Heart right ventricle (tissue), 16 donors: ENCODE measurements around the gene UPP2. TPM values are rescaled to one million over a fixed set of nuclear protein-coding genes. Genes with fewer than 3 reads are reported as not detected.

Experiments
- ATAC-seq, 8 donors: fragments of 200-7000 bp; cut with Tn5 transposase; one replicate each; pipeline ENCODE4 v1.9.1; 2020; ENCODE audit warnings: mild to moderate bottlenecking in 8 of 8, moderate library complexity in 8 of 8, moderate number of reproducible peaks in 1 of 8
- DNase-seq, 2 donors: peaks; one replicate each; pipeline ENCODE4 v3.0.0-alpha.2; 2020
- H3K27ac ChIP-seq, 10 donors: fragments of 200-600 bp; sonication (generic) in 2 of 10; one replicate each; pipeline versions ENCODE4 v1.5.0 to v1.8.0; 2020 to 2022; ENCODE audit warnings: mild to moderate bottlenecking in 3 of 10
- H3K27me3 ChIP-seq, 7 donors: fragments of 200-600 bp; one replicate each; pipeline ENCODE4 v1.8.0; 2021 to 2022; ENCODE audit warnings: mild to moderate bottlenecking in 2 of 7
- H3K36me3 ChIP-seq, 9 donors: fragments of 200-600 bp; sonication (generic) in 1 of 9; one replicate each; pipeline versions ENCODE4 v1.5.0 to v1.8.0; 2020 to 2022; ENCODE audit warnings: mild to moderate bottlenecking in 2 of 9
- H3K4me1 ChIP-seq, 9 donors: fragments of 200-600 bp; sonication (generic) in 1 of 9; one replicate each; pipeline versions ENCODE4 v1.5.0 to v1.8.0; 2020 to 2022; ENCODE audit warnings: mild to moderate bottlenecking in 4 of 9
- H3K4me3 ChIP-seq, 10 donors: fragments of 200-600 bp; sonication (generic) in 2 of 10; one replicate each; pipeline versions ENCODE4 v1.5.0 to v1.8.0; 2020 to 2022; ENCODE audit warnings: mild to moderate bottlenecking in 7 of 10, moderate library complexity in 2 of 10
- H3K9me3 ChIP-seq, 11 donors: fragments of 200-600 bp in 10 of 11; sonication (generic) in 2 of 11; one replicate each; pipeline versions ENCODE4 v1.5.0 to v1.8.0; 2013 to 2022; ENCODE audit warnings: mild to moderate bottlenecking in 2 of 11, control low read depth in 1 of 11, moderate library complexity in 1 of 11
- WGBS, 2 donors: extraction: QIAGEN DNeasy Blood & Tissue Kit; methylation state at CpG; one replicate each; pipeline ENCODE4 v1.1.7; 2013; ENCODE audit warnings: inconsistent platforms in 1 of 2; 5-methylcytosine and 5-hydroxymethylcytosine counted together
- intact Hi-C, 10 donors: fragments of 100-400 bp; cut with DNase I; formaldehyde crosslinking; loops; one replicate each; pipeline versions ENCODE4 v1.11.1 to v1.14.2; 2022
- polyA plus RNA-seq, 2 donors: library from polyadenylated mRNA; stranded (reverse); fragments of 200-250 nt; gene quantifications; one replicate each; pipeline ENCODE4 v1.2.3, GENCODE V29; 2013
- total RNA-seq, 10 donors: library from RNA; stranded (reverse); fragmentation: NEBNext Ultra II Directional in 3 of 10; extraction: Animal tissue kit (Norgen Biotek cat#: 25700) in 3 of 10; gene quantifications; one replicate each; pipeline versions ENCODE4 v1.2.1 to v1.2.4, GENCODE V29; 2021 to 2023
- TF ChIP-seq, protein P1 (sequence below), 9 donors: fragments of 200-600 bp; sonication (generic) in 2 of 9; IDR thresholded peaks; one replicate each; pipeline versions ENCODE4 v1.5.0 to v1.8.0; 2021 to 2022; ENCODE audit warnings: antibody characterized with exemption in 9 of 9, mild to moderate bottlenecking in 5 of 9, moderate library complexity in 1 of 9
- donor health status: Arrhythmogenic right ventricular cardiomyopathy.
- donor health status: ischemic (EF 13 %, LVEDD 7.1; RV severe dilation, severe dysfunction).
- donor health status: healthy with polysubstance abuse.
- donor health status: DM: no; HTN: yes; CAD: no.
- donor health status: DM: no; HTN: no; CAD: no.
- donor health status: ischemic (EF 25% LVEDD 6.9; RV normal size, moderate dysfunction).
- donor health status: ischemic (EF 25% LVEDD 5.7; RV mildly dilated, moderate dysfunction).
- donor health status: healthy.
- donor health status: DM: yes; HTN: yes; CAD: no.
- donor health status: Ischemic cardiomyopathy.
- donor health status: ischemic (EF 35%, LVEDD 5.7; RV mildly dilated, moderate dysfunction).
- donor health status: nonischemic (EF 11% LVEDD 7.7; RV severe dilation, severe dysfunction).
- donor health status: DM: yes; HTN: yes; CAD: no.
- donor health status: PGD.
- donor health status: ischemic (EF 29% LVEDD 5.4; RV normal size, mild dysfunction).
- donor health status: nonischemic (EF 23%, LVEDD 6.1; RV moderate dilation, normal function).

UPP2 gene
- total and polyA plus RNA-seq, 12 donors, result not detected

GRCh38 chr2:158128168-158128973, 26.7 kb downstream of the UPP2 start:
- DNase-seq, result no peak
- intact Hi-C loops, result no loop called here
- H3K27me3 ChIP-seq, result peaks cover 0 to 9% (median 0%) of the 10 kb centered on the region in 7 donors
- no peak overlapping the region for H3K4me3 ChIP-seq
- H3K27ac ChIP-seq, result no peak overlapping the region
- no peaks in the 10 kb centered on the region for H3K9me3 ChIP-seq
- TF ChIP-seq, protein P1, sequence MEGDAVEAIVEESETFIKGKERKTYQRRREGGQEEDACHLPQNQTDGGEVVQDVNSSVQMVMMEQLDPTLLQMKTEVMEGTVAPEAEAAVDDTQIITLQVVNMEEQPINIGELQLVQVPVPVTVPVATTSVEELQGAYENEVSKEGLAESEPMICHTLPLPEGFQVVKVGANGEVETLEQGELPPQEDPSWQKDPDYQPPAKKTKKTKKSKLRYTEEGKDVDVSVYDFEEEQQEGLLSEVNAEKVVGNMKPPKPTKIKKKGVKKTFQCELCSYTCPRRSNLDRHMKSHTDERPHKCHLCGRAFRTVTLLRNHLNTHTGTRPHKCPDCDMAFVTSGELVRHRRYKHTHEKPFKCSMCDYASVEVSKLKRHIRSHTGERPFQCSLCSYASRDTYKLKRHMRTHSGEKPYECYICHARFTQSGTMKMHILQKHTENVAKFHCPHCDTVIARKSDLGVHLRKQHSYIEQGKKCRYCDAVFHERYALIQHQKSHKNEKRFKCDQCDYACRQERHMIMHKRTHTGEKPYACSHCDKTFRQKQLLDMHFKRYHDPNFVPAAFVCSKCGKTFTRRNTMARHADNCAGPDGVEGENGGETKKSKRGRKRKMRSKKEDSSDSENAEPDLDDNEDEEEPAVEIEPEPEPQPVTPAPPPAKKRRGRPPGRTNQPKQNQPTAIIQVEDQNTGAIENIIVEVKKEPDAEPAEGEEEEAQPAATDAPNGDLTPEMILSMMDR (IDR thresholded peaks at IDR 0.05), result no peak
- ATAC-seq, result no peak
- H3K36me3 ChIP-seq, result no peaks in the 10 kb centered on the region
- H3K4me1 ChIP-seq, result no peaks in the 10 kb centered on the region
- WGBS, 2 donors, result 61 to 83% methylated on average over 2 of the region's 2 CpGs

DNA sequence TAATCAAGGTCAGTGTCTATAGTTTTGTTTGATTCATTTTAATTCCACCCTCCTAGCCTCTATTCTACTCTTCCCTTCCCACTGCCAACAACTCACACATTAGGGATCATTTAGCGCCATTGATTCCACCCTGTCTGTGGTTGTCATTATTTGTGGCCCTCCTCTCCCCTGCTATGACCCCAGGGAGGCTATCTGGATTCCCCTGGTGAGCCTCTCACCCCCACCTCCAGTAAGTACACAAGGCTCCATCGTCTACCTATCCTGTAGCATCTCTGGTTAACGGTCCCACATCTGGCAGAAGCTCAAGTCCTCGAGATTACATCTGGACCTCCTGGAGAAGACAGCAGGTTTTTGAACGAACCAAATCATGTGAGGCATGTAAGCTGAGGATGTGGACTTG, 27.4 kb downstream of the UPP2 start:
- peaks cover 0 to 9% (median 0%) of the 10 kb centered on the region in 7 donors for H3K27me3 ChIP-seq
- DNase-seq (no peak), ATAC-seq (no peak)
- TF ChIP-seq, protein P1 (IDR thresholded peaks at IDR 0.05), result no peak
- intact Hi-C loops, result no loop called here
- H3K4me3 ChIP-seq, result no peak overlapping the region
- H3K4me1 ChIP-seq, result no peaks in the 10 kb centered on the region
- H3K9me3 ChIP-seq, result no peaks in the 10 kb centered on the region
- no peak overlapping the region for H3K27ac ChIP-seq
- WGBS, 2 donors, result 59 to 61% methylated on average over 5 of the region's 5 CpGs
- H3K36me3 ChIP-seq, result no peaks in the 10 kb centered on the region

- 83 to 85% methylated on average over 2 of the region's 2 CpGs for WGBS, 2 donors
- no peak overlapping the region for H3K4me3 ChIP-seq
- no peaks in the 10 kb centered on the region for H3K4me1 ChIP-seq
- no peaks in the 10 kb centered on the region for H3K9me3 ChIP-seq
- TF ChIP-seq, protein P1 (IDR thresholded peaks at IDR 0.05), result no peak
- no peak for ATAC-seq
- no peaks in the 10 kb centered on the region for H3K36me3 ChIP-seq
- intact Hi-C loops, result no loop called here
- no peak for DNase-seq
- H3K27me3 ChIP-seq, result peaks cover 0 to 4% (median 0%) of the 10 kb centered on the region in 7 donors
- H3K27ac ChIP-seq, result no peak overlapping the region
Observed at GRCh38 chr2:158130832-158131473, 29.3 kb downstream of the UPP2 start.

DNA sequence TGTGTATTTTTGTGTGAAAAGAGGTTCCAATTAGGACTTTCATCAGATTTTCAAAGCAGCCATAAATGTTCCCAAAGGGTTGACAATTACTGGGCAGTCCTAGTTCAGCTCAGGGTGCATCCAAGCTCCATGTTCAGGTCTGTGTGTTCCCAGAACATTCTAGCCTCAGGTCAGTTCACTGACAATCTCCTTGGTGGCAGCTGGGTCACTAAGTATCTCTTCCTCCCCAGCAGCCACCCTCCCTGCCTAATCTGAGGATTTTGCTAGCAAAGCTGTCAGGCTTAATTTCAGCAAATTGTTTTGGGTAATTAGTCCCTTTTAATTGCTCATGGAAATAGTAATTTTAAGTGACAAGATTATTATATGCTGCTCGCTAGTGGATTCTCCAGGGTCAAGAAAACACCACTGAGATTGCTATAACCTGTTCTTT, 29.8 kb downstream of the UPP2 start:
- Histone ChIP-seq H3K4me3 (no peak overlapping the region), H3K36me3 (no peaks in the 10 kb centered on the region), H3K27ac (no peak overlapping the region), H3K9me3 (no peaks in the 10 kb centered on the region), H3K4me1 (no peaks in the 10 kb centered on the region), H3K27me3 (peaks cover 0 to 4% (median 0%) of the 10 kb centered on the region in 7 donors)
- 95 to 99% methylated on average over 1 of the region's 1 CpG for WGBS, 2 donors
- TF ChIP-seq, protein P1 (IDR thresholded peaks at IDR 0.05), result no peak
- intact Hi-C loops, result no loop called here
- ATAC-seq, result no peak
- no peak for DNase-seq
